Vagina (tissue), 2 donors: ENCODE data around the gene MEF2B. TPM values are rescaled to one million over a fixed set of nuclear protein-coding genes. Genes with fewer than 3 reads are reported as not detected.
A peak's percentile ranks its signal among the peaks of the same experiment; 100 is the strongest.
"Not testable (repeated sequence)": the region's sequence is repeated elsewhere in the genome, so short reads cannot be mapped to it uniquely, and the experiment has no call there.

Experiments
- DNase-seq, 2 donors: peaks; one replicate each; pipeline ENCODE4 v3.0.0-alpha.2; 2017; ENCODE audit errors: extremely low spot score in 2 of 2
- H3K27ac ChIP-seq: fragments of 200-600 bp; sonication (generic); one replicate; pipeline ENCODE4 v1.5.1; 2019
- H3K27me3 ChIP-seq: fragments of 200-600 bp; sonication (generic); one replicate; pipeline ENCODE4 v1.5.1; 2019
- H3K36me3 ChIP-seq, 2 donors: fragments of 200-600 bp; sonication (generic); one replicate each; pipeline ENCODE4 v1.5.1; 2017 to 2019
- H3K4me1 ChIP-seq: fragments of 200-600 bp; sonication (generic); one replicate; pipeline ENCODE4 v1.5.1; 2019
- H3K4me3 ChIP-seq, 2 donors: fragments of 200-600 bp; sonication (generic); 1 replicate in 1 of 2; 2 replicates in 1 of 2; pipeline ENCODE4 v1.5.1; 2016 to 2019
- H3K9me3 ChIP-seq: fragments of 200-600 bp; sonication (generic); one replicate; pipeline ENCODE4 v1.5.1; 2019
- POLR2A ChIP-seq, 2 donors: fragments of 450-650 bp; IDR thresholded peaks; one replicate each; pipeline ENCODE4 v1.6.1; 2017; ENCODE audit warnings: antibody characterized with exemption in 2 of 2, mild to moderate bottlenecking in 2 of 2, moderate library complexity in 2 of 2
- POLR2AphosphoS5 ChIP-seq, 2 donors: sonication (generic); formaldehyde crosslinking; IDR thresholded peaks; one replicate each; pipeline ENCODE4 v1.9.0; 2017; ENCODE audit warnings: antibody characterized with exemption in 2 of 2, mild to moderate bottlenecking in 2 of 2, low read depth in 1 of 2; ENCODE audit not compliant: insufficient read depth in 1 of 2
- intact Hi-C: fragments of 100-400 bp; cut with DNase I; formaldehyde crosslinking; loops from one replicate; pipeline ENCODE4 v1.15.1; 2023
- total RNA-seq: library from RNA; depleted of rRNA; stranded (reverse); fragments of >200 nt; gene quantifications from one replicate; pipeline ENCODE4 v1.2.3, GENCODE V29; 2016
- TF ChIP-seq, protein P1 (sequence below), 3 experiments: fragments of 450-650 bp in 2 of 3; fragments of 200-600 bp in 1 of 3; sonication (generic) in 1 of 3; IDR thresholded peaks; one replicate each; pipeline ENCODE4 v1.5.1; 2017 to 2019; ENCODE audit warnings: antibody characterized with exemption in 3 of 3, mild to moderate bottlenecking in 2 of 3, moderate library complexity in 2 of 3

MEF2B gene
- total RNA-seq, 1 donor from 2014 or later = not detected

DNA sequence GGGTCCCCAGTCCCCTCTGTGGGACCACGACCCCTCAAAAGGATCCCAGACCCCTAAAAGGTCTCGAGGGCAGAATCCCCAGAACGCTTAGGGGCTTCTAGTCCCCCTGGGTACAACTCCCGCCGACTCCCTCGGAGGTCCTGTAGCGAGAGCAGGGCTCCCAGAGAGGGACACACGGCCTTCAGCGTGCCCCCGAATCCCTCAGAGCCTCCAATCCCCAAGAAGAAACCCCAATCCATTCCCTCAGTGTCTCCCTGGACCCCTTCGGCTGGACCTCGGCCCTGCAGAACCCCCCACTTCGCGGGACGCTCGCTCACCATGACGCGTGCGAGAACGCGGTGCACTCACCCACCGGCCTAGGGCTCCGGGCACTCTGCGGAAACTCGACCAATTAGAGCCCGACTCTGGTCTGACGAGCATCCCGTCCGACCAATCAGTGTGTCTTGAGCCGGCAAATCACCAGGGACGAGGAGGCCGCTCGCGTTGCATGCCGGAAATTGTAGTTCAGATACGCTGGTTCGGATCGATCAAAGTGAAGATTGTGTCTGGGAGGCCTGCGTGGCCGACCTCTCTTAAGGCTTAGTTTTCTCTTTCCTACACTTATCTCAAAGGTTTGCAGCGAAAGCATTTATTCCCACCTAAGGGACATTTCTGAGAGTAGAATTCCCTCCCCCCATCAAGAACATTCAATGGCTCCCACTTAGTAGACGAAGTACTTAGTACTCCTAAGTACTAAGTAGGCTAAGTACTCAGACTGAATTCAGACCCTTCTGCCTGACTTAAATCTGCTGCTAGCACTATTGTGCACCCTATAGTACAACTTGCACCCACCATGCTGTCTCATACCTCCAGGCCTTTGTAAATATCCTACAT is 31.7 kb downstream of the MEF2B start, which contains the start of gene TMEM161A:
Gene TMEM161A (minus strand): TSS at position 370 of the 873 bp plus-strand sequence. CDS start 50 bp downstream, at position 320.
- Histone ChIP-seq H3K36me3 (no peaks in the 10 kb centered on the region), H3K4me3 (peak within 1 kb of the TSS; percentile 68 to 95), H3K27me3 (no peaks in the 10 kb centered on the region), H3K4me1 (peaks cover 28% of the 10 kb centered on the region), H3K27ac (peak within 1 kb of the TSS; percentile 72), H3K9me3 (no peaks in the 10 kb centered on the region)
- TF ChIP-seq POLR2A (IDR thresholded peaks at IDR 0.05) (peak in 1 of 2 donors; percentile 48), POLR2AphosphoS5 (IDR thresholded peaks at IDR 0.05; ENCODE audit: insufficient read depth in 1 of 2, low read depth in 1 of 2) (peak; percentile 89 to 91)
- TF ChIP-seq, protein P1, sequence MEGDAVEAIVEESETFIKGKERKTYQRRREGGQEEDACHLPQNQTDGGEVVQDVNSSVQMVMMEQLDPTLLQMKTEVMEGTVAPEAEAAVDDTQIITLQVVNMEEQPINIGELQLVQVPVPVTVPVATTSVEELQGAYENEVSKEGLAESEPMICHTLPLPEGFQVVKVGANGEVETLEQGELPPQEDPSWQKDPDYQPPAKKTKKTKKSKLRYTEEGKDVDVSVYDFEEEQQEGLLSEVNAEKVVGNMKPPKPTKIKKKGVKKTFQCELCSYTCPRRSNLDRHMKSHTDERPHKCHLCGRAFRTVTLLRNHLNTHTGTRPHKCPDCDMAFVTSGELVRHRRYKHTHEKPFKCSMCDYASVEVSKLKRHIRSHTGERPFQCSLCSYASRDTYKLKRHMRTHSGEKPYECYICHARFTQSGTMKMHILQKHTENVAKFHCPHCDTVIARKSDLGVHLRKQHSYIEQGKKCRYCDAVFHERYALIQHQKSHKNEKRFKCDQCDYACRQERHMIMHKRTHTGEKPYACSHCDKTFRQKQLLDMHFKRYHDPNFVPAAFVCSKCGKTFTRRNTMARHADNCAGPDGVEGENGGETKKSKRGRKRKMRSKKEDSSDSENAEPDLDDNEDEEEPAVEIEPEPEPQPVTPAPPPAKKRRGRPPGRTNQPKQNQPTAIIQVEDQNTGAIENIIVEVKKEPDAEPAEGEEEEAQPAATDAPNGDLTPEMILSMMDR (IDR thresholded peaks at IDR 0.05) = no peak
- peak in 1 of 2 donors; percentile 98 for DNase-seq
- intact Hi-C loops = loop anchor here (5.0 kb wide), 1 partner anchor 76 kb away; the partner anchor contains the start of gene SLC25A42

- Histone ChIP-seq H3K4me3 (peak overlapping the region; percentile 68 to 95), H3K27ac (peak overlapping the region; percentile 72), H3K27me3 (no peaks in the 10 kb centered on the region), H3K9me3 (no peaks in the 10 kb centered on the region), H3K4me1 (peaks cover 28% of the 10 kb centered on the region), H3K36me3 (no peaks in the 10 kb centered on the region)
- TF ChIP-seq, protein P1 (IDR thresholded peaks at IDR 0.05) = no peak
- TF ChIP-seq POLR2A (IDR thresholded peaks at IDR 0.05) (no peak), POLR2AphosphoS5 (IDR thresholded peaks at IDR 0.05; ENCODE audit: insufficient read depth in 1 of 2, low read depth in 1 of 2) (no peak)
- no peak for DNase-seq
- intact Hi-C loops = loop anchor here (5.0 kb wide), 1 partner anchor 75 kb away; the partner anchor contains the start of gene SLC25A42
Observed at GRCh38 chr19:19137556-19138108, 32.4 kb downstream of the MEF2B start.

- intact Hi-C loops = loop anchor here (5.0 kb wide), 1 partner anchor 73 kb away; the partner anchor contains the start of gene SLC25A42
- H3K9me3 ChIP-seq, H3K4me3 ChIP-seq, H3K27me3 ChIP-seq, H3K36me3 ChIP-seq, H3K27ac ChIP-seq, DNase-seq: not testable (repeated sequence)
- peaks cover 28% of the 10 kb centered on the region for H3K4me1 ChIP-seq
Observed at GRCh38 chr19:19135713-19136112, 34.4 kb downstream of the MEF2B start.

DNA sequence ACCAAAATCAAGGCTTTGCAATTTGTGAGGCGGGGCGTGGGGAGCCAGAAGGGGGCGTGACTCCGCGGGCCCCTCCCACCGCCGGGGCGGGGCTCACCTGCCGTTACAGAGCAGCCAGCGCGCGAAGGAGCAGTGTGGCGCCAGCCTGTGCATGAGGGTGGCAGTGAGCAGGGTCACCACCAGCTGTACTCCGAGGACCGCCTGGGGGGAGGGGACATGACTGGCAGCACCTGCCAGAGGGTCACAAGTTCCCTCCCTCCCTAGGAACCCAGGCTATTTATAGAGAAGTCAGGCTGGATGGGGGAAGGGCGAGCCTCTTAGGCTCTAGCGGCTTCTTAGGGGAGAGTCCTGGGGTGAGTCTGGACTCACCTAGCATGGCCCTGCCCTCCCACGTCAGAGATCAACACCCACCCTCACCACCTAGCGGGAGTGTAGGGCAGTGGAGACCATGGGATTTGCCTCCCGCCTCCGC is 35.3 kb downstream of the MEF2B start:
- intact Hi-C loops = loop anchor here (5.0 kb wide), 1 partner anchor 72 kb away; the partner anchor contains the start of gene SLC25A42
- no peak for TF ChIP-seq POLR2AphosphoS5 (IDR thresholded peaks at IDR 0.05; ENCODE audit: insufficient read depth in 1 of 2, low read depth in 1 of 2)
- TF ChIP-seq POLR2A (IDR thresholded peaks at IDR 0.05) = no peak
- TF ChIP-seq, protein P1 (IDR thresholded peaks at IDR 0.05) = no peak
- no peak overlapping the region for H3K4me3 ChIP-seq

DNA sequence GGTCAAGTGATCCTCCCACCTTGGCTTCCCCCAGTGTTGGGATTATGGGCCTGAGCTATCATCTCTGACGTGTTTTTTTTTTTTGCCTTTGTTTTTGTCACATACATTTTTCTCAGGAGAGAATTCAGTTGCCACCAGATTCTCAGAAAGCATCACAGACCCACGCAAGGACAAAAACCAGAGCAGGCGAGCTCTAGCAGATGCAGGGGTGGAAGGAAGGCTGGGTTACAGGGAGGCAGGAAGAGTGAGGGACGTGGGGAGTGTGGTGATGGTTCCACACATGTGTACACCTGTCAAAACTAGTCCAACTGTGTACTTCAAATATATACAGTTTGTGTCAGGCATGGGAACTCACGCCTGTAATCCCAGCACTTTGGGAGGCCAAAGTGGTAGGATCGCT is 36.1 kb downstream of the MEF2B start:
- TF ChIP-seq POLR2A (IDR thresholded peaks at IDR 0.05) (no peak), POLR2AphosphoS5 (IDR thresholded peaks at IDR 0.05; ENCODE audit: insufficient read depth in 1 of 2, low read depth in 1 of 2) (no peak)
- TF ChIP-seq, protein P1 (IDR thresholded peaks at IDR 0.05) = no peak
- Histone ChIP-seq H3K36me3 (peaks cover 0 to 7% of the 10 kb centered on the region in 2 donors), H3K9me3 (no peaks in the 10 kb centered on the region), H3K27ac (no peak overlapping the region), H3K27me3 (no peaks in the 10 kb centered on the region), H3K4me1 (peaks cover 28% of the 10 kb centered on the region), H3K4me3 (no peak overlapping the region)
- intact Hi-C loops = no loop called here
- DNase-seq = no peak

More for the DNA sequence above, 35.3 kb downstream of the MEF2B start:
- Histone ChIP-seq H3K27ac (no peak overlapping the region), H3K27me3 (no peaks in the 10 kb centered on the region), H3K9me3 (no peaks in the 10 kb centered on the region), H3K36me3 (peaks cover 0 to 7% of the 10 kb centered on the region in 2 donors), H3K4me1 (peaks cover 28% of the 10 kb centered on the region)
- no peak for DNase-seq
